SIG-M5 treated with dmso at 0.1 percent for 504 hours (cell line): Measurements from ENCODE around the gene OSBP2.
"Not testable (repeated sequence)": the region's sequence is repeated elsewhere in the genome, so short reads cannot be mapped to it uniquely, and the experiment has no call there.

Experiments used
- DNase-seq: peaks from one replicate; lab custom pipeline; 2025; ENCODE audit not compliant: unreplicated experiment; lab: John Stamatoyannopoulos, UW

OSBP2 gene

DNA sequence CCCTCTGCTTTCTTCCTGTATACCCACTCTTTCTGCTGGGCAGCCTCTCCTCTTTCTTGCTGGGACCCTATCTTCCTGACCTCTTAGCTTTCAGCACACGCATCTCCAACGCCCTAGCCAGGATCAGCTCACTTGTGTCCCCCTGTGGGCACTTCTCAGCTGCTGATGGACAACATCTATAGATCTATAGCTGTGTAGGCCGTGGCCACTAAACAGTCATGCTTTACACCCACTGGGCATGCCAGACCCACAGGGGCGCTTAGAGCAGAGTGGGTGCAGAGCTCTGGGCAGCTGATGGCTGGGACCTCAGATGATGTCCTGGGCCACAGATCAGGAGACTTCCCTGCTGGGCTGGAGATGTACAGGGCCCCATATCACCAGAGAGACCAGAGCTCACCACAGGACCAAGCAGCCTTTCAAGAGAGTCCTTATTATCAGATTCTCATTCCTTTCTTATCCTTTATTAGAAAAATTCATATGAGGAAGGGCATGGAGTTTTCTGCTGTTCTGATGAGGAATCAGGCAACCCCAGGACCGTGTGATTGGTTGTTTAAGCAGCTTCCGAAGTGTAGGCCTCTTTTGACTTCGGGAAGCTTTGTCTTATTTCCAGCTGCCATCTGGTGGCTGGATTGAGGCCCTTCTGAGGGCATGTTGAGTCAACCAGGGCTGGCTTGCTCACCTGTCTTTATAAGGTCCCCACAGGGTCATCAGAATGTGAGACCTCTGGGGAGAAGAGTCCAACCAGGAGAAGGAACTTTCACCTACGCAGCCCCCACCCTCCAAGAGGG lies 60.5 kb downstream of the OSBP2 start:
- DNase-seq, result peak; percentile 46

DNA sequence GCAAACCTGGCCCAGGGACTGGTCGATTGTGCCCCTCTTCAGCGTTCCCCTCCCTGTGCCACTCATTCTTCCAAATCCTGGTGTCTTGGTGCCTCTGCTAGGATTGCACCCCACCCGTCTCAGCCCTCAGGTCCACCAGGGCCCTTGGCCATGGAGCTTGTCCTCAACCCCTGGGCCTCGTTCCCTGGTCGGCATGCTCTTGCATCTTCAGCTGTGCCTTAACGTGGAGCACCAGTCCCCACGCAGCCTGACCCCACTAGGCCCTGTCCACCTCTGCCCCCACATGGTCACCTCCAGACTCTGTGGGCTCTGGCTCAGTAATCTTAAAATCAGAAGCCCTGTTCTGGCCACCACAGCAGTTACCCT lies 61.1 kb downstream of the OSBP2 start:
- DNase-seq, result no peak

GRCh38 chr22:30763815-30764673 lies 69.4 kb downstream of the OSBP2 start:
- peak; percentile 67 for DNase-seq

DNA sequence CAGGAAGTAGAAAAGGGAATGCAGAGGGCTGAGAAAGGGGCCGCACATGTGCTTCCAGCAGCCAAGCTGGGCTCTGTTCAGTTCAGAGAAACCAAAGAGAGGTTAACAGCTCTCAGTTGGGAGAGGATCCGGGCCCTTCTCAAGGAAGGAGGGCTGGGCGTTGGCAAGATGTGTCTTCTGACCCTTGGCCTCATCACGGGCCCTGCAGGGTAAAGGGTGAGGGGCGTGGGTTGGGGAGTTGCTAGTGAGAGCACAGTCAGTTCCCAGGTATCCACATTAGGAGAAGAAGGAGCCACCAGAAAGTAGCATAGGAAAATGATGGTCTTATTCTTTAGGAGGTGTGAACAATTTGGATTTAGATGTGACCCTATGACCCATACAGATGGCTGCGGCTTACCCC lies 73.0 kb downstream of the OSBP2 start:
- DNase-seq, result no peak

DNA sequence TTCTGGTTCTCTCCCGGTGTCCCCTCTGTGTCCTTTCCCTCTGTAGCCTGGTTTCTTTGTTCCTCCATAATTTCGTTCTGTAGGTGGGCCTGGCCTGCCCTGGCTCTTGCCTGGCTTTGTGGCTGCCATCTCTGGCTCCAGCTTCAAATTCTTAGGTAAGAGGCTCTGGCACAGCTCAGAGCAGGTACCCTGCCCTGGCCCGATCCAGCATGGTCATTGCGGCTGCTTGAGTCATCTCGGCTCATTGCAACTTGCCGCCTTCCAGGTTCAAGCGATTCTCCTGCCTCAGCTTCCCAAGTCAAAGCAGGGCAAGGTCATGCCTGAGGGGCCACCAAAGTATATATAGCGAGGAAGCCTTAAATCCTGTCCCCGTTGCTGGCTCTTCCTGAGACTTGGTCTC lies 76.0 kb downstream of the OSBP2 start:
- no peak for DNase-seq

- DNase-seq, result no peak
Observed at GRCh38 chr22:30773919-30774318, 79.2 kb downstream of the OSBP2 start.

- no peak for DNase-seq
Observed at GRCh38 chr22:30774566-30774965, 79.9 kb downstream of the OSBP2 start.

- DNase-seq, result no peak
Observed at GRCh38 chr22:30776476-30776875, 81.8 kb downstream of the OSBP2 start.

- DNase-seq, result not testable (repeated sequence)
Observed at GRCh38 chr22:30777146-30777545, 82.5 kb downstream of the OSBP2 start.

DNA sequence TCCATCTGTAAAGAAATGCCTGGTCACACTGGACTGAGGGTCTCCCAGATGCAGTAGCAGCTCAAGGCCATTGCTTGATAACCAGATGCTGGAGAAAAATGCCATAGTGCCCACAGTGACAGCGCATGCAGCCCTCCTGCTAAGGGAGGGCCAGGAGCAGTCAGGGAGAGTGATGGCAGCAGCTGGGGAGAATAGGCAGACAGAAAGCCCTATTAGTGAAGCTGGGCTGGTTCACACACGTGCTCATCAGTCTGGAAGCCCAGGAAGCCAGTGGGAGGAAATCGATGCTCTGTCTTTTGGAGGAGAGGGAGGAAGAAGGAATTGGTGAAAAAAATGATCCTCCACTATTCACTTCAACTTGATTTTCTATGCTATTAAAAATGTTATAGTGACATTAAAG lies 82.9 kb downstream of the OSBP2 start:
- no peak for DNase-seq

GRCh38 chr22:30778261-30778660 lies 83.6 kb downstream of the OSBP2 start:
- DNase-seq, result no peak

- DNase-seq, result no peak
Observed at GRCh38 chr22:30780026-30780425, 85.4 kb downstream of the OSBP2 start.

- no peak for DNase-seq
Observed at GRCh38 chr22:30781271-30781875, 86.7 kb downstream of the OSBP2 start.

- no peak for DNase-seq
Observed at GRCh38 chr22:30782613-30783012, 87.9 kb downstream of the OSBP2 start.

- peak; percentile 12 for DNase-seq
Observed at GRCh38 chr22:30783021-30783420, 88.3 kb downstream of the OSBP2 start.

DNA sequence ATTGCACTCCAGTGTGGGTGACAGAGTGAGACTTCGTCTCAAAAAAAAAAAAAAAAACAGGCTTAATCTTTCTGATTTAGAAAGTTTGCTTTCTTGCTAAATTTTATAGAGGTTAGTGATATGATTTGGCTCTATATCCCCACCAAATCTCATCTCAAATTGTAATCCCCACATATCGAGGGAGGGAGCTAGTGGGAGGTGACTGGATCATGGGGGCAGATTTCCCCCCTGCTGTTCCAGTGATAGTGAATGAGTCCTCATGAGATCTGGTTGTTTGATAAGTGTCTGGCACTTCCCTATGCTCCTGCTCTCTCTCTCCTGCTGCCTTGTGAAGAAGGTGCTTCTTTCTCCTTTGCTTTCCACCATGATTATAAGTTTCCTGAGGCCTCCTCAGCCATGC lies 90.9 kb downstream of the OSBP2 start:
- DNase-seq, result no peak

GRCh38 chr22:30790366-30790765 lies 95.7 kb downstream of the OSBP2 start:
- no peak for DNase-seq

DNA sequence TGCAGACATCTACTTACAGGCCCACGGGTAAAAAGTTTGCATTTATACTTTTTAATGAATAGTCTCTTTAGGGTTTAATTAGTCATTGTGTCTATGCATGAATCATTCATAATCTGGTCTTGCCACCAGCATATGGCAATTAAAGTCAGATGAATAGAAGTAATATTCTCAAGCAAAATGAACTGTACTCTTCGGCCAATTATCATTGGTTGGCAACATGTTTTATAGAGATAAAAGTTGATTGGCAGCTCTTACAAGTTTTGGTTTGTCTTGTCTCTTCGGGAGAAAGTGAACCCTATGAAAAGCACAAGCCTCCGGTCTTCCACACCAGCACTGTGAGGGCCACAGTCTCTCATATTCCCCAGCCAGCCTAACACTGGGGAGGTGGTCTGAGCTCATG lies 97.8 kb downstream of the OSBP2 start:
- no peak for DNase-seq

GRCh38 chr22:30795118-30795517 lies 100.4 kb downstream of the OSBP2 start:
- no peak for DNase-seq

DNA sequence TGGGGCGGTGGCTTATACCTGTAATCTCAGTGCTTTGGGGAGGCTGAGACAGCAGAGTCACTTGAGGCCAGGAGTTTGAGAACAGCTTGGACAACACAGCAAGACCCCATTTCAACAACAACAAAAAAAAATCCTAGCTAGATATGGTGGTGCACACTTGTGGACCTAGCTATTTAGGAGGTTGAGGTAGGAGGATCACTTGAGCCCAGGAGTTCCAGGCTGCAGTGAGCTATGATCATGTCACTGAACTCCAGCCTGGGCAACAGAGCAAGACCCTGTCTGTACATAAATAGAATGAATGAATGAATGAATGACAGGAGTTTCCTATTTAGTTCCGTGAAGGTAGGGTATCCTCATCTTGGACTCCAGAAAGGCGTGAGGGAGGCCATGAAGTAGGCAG lies 107.0 kb downstream of the OSBP2 start:
- DNase-seq, result no peak

GRCh38 chr22:30802202-30803166 lies 107.8 kb downstream of the OSBP2 start:
- DNase-seq, result peak; percentile 83
